ENCODE measurements around the gene ATP6V1F.

The ATP6V1F gene

DNA sequence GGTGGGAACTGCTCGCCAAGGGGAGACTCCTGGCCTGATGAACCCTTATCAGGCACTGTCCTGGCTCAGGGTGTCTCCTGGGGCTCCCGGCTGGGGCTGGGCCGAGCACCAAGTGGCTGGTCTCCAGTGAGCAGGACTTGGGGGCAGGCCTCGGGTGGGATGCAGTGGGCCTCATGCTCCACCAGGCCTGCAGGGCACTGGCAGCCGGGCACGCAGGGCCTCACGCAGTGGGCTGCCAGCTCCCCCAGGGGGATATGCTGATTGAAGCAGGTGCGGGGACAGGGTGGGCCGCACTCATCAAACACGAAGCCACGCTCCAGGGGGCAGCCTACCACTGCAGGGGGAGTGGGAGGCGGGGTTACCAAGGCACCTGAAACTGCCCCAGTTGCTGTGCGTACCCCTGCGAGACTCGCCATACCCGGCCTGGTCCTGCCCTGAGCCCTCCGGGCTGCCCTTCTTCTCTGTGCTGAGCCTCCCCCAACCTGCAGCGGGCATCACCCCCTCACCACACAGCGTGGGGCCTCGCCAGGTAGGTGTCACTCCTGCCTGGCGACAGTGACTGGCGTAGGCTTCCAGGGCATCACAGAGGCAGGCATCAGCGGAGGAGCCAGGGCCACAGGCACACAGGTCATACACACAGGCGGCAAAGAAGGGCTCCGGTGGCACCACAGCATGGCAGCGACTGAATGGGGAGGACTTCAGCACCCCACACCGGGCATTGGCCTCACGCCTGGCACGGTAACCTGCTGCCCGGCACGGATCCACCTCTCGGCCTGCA, 14.5 kb downstream of the ATP6V1F start:
- H2AFZ ChIP-seq (ENCODE audit: low read length): no peak overlapping the region
- H3K27me3 ChIP-seq (ENCODE audit: insufficient read depth, low read length, poor library complexity, severe bottlenecking): no peaks in the 10 kb centered on the region
- H3K9ac ChIP-seq (ENCODE audit: low read depth, low read length, poor library complexity, severe bottlenecking): no peak overlapping the region
- TF ChIP-seq EZH2phosphoT487 (IDR thresholded peaks at IDR 0.05; ENCODE audit: borderline replicate concordance): no peak
- TF ChIP-seq, protein P1, sequence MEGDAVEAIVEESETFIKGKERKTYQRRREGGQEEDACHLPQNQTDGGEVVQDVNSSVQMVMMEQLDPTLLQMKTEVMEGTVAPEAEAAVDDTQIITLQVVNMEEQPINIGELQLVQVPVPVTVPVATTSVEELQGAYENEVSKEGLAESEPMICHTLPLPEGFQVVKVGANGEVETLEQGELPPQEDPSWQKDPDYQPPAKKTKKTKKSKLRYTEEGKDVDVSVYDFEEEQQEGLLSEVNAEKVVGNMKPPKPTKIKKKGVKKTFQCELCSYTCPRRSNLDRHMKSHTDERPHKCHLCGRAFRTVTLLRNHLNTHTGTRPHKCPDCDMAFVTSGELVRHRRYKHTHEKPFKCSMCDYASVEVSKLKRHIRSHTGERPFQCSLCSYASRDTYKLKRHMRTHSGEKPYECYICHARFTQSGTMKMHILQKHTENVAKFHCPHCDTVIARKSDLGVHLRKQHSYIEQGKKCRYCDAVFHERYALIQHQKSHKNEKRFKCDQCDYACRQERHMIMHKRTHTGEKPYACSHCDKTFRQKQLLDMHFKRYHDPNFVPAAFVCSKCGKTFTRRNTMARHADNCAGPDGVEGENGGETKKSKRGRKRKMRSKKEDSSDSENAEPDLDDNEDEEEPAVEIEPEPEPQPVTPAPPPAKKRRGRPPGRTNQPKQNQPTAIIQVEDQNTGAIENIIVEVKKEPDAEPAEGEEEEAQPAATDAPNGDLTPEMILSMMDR (conservative IDR thresholded peaks at IDR 0.05; ENCODE audit: low read length): no peak
- H3K4me2 ChIP-seq (ENCODE audit: low read depth, low read length, poor library complexity, severe bottlenecking): no peak overlapping the region
- peaks cover 3% of the 10 kb centered on the region for H3K4me1 ChIP-seq (ENCODE audit: insufficient read depth, low read length, poor library complexity, severe bottlenecking)
- no peaks in the 10 kb centered on the region for H4K20me1 ChIP-seq (ENCODE audit: insufficient read depth, low read length, poor library complexity, severe bottlenecking)
- no peak overlapping the region for H3K4me3 ChIP-seq (ENCODE audit: low read length, poor library complexity, severe bottlenecking)
- H3F3A ChIP-seq (ENCODE audit: low read depth): no peaks in the 10 kb centered on the region
- no peaks in the 10 kb centered on the region for H3K9me3 ChIP-seq (ENCODE audit: insufficient read depth, low read depth, low read length)
- H3K36me3 ChIP-seq (ENCODE audit: insufficient read depth, low read length): no peaks in the 10 kb centered on the region
- H3K79me2 ChIP-seq (ENCODE audit: insufficient read depth, low read length): no peaks in the 10 kb centered on the region
- H3K9me2 ChIP-seq (replicated peaks; ENCODE audit: low read depth, low read length): no peaks in the 10 kb centered on the region

DNA sequence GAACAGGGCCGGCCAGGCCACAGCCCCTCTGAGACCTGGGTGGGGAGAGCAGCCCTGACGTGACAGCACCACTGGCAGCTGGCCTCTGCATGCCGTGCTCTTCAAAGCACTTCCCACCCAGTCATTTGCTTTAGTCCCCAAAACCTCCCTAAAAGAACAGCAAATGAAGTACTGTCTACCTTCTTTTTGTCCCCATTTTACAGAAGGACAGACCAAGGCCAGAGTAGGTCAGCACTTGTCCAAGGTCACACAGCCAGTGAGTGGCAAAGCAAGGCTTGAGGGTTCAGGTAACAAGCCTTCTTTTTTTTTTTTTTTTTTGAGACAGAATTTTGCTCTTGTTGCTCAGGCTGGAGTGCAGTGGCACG, 15.1 kb downstream of the ATP6V1F start:
- no peaks in the 10 kb centered on the region for H3K36me3 ChIP-seq (ENCODE audit: insufficient read depth, low read length)
- no peak overlapping the region for H3K4me3 ChIP-seq (ENCODE audit: low read length, poor library complexity, severe bottlenecking)
- no peaks in the 10 kb centered on the region for H4K20me1 ChIP-seq (ENCODE audit: insufficient read depth, low read length, poor library complexity, severe bottlenecking)
- H3K4me1 ChIP-seq (ENCODE audit: insufficient read depth, low read length, poor library complexity, severe bottlenecking): peaks cover 3% of the 10 kb centered on the region
- H2AFZ ChIP-seq (ENCODE audit: low read length): no peak overlapping the region
- no peaks in the 10 kb centered on the region for H3K9me3 ChIP-seq (ENCODE audit: insufficient read depth, low read depth, low read length)
- no peak overlapping the region for H3K9ac ChIP-seq (ENCODE audit: low read depth, low read length, poor library complexity, severe bottlenecking)
- no peak overlapping the region for H3K4me2 ChIP-seq (ENCODE audit: low read depth, low read length, poor library complexity, severe bottlenecking)
- TF ChIP-seq, protein P1 (conservative IDR thresholded peaks at IDR 0.05; ENCODE audit: low read length): no peak
- no peak for TF ChIP-seq EZH2phosphoT487 (IDR thresholded peaks at IDR 0.05; ENCODE audit: borderline replicate concordance)
- H3F3A ChIP-seq (ENCODE audit: low read depth): no peaks in the 10 kb centered on the region
- H3K27me3 ChIP-seq (ENCODE audit: insufficient read depth, low read length, poor library complexity, severe bottlenecking): no peaks in the 10 kb centered on the region
- no peaks in the 10 kb centered on the region for H3K79me2 ChIP-seq (ENCODE audit: insufficient read depth, low read length)
- H3K9me2 ChIP-seq (replicated peaks; ENCODE audit: low read depth, low read length): no peaks in the 10 kb centered on the region

DNA sequence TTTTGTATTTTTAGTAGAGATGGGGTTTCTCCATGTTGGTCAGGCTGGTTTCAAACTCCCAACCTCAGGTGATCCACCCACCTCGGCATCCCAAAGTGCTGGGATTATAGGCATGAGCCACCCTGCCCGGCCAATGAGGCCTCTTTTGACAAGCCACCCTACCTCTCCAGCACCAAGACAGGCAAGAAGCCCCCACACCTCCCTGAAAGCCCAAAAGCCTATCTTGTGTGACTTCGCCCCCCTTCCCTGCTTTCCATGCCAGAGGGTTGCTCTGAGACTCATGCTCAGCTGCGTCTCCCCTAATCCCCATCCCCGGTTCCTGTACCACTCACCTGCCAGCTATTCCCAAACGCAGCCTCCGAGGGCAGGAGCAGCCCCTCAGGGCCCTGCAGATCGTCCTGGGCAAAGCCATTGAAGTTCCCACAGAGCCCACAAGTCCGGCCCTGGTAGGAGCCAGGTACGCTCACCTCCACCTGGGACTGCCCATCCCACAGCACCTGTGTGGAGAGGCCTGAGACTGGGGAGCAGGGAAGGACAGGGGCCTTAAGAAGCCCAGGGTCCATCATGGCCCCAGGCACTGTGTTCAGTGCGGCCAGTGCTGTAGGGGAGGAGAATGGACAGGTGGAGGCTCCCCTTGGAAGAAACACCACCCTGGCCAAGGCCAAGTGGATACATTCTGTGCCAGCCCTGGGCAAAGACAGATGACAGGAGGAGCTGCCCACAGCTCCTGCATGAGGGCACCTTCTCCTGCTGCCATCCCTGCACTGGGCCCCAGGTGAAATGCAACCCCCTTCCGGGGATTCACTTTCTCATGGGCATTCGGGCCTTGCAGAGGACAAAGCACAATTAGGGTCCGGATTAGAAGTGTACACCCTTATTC, 15.8 kb downstream of the ATP6V1F start:
- TF ChIP-seq, protein P1 (conservative IDR thresholded peaks at IDR 0.05; ENCODE audit: low read length): no peak
- TF ChIP-seq EZH2phosphoT487 (IDR thresholded peaks at IDR 0.05; ENCODE audit: borderline replicate concordance): no peak
- H2AFZ ChIP-seq (ENCODE audit: low read length): no peak overlapping the region
- no peak overlapping the region for H3K4me3 ChIP-seq (ENCODE audit: low read length, poor library complexity, severe bottlenecking)
- no peaks in the 10 kb centered on the region for H4K20me1 ChIP-seq (ENCODE audit: insufficient read depth, low read length, poor library complexity, severe bottlenecking)
- no peaks in the 10 kb centered on the region for H3K27me3 ChIP-seq (ENCODE audit: insufficient read depth, low read length, poor library complexity, severe bottlenecking)
- no peaks in the 10 kb centered on the region for H3K79me2 ChIP-seq (ENCODE audit: insufficient read depth, low read length)
- no peak overlapping the region for H3K9ac ChIP-seq (ENCODE audit: low read depth, low read length, poor library complexity, severe bottlenecking)
- no peak overlapping the region for H3K4me2 ChIP-seq (ENCODE audit: low read depth, low read length, poor library complexity, severe bottlenecking)
- H3K9me2 ChIP-seq (replicated peaks; ENCODE audit: low read depth, low read length): no peaks in the 10 kb centered on the region
- no peaks in the 10 kb centered on the region for H3K9me3 ChIP-seq (ENCODE audit: insufficient read depth, low read depth, low read length)
- H3K36me3 ChIP-seq (ENCODE audit: insufficient read depth, low read length): no peaks in the 10 kb centered on the region
- H3K4me1 ChIP-seq (ENCODE audit: insufficient read depth, low read length, poor library complexity, severe bottlenecking): peaks cover 3% of the 10 kb centered on the region
- H3F3A ChIP-seq (ENCODE audit: low read depth): no peaks in the 10 kb centered on the region

Measured in Loucy (cell line).